Astrocyte (in vitro differentiated cells and primary cell): ENCODE data around the gene KRT36. TPM values are rescaled to one million over a fixed set of nuclear protein-coding genes. Genes with fewer than 3 reads are reported as not detected.

ENCODE experiments used
- DNase-seq: peaks from one replicate; pipeline ENCODE4 v3.0.0-alpha.2; 2010; ENCODE audit warnings: low read depth
- FAIRE-seq: peaks from 2 replicates; lab custom pipeline; 2011; peaks lifted over from hg19 to GRCh38; lab: Jason Lieb, UNC
- H2AFZ ChIP-seq: 2 replicates; pipeline ENCODE4 v1.6.0; 2012; ENCODE audit warnings: low read depth, low read length, inconsistent platforms
- H3K27ac ChIP-seq: 2 replicates; pipeline ENCODE4 v1.5.1; 2011; ENCODE audit warnings: low read depth, low read length, inconsistent platforms
- H3K27me3 ChIP-seq: 2 replicates; pipeline ENCODE4 v1.6.0; 2011; ENCODE audit warnings: low read length, inconsistent platforms; ENCODE audit not compliant: insufficient read depth
- H3K36me3 ChIP-seq: 2 replicates; pipeline ENCODE4 v1.5.1; 2011; ENCODE audit warnings: low read length, inconsistent platforms; ENCODE audit not compliant: insufficient read depth
- H3K4me1 ChIP-seq: 2 replicates; pipeline ENCODE4 v1.5.1; 2011; ENCODE audit warnings: low read length, inconsistent platforms; ENCODE audit not compliant: insufficient read depth
- H3K4me2 ChIP-seq: 2 replicates; pipeline ENCODE4 v1.6.0; 2012; ENCODE audit warnings: low read length, inconsistent platforms
- H3K4me3 ChIP-seq: 2 replicates; pipeline ENCODE4 v1.5.1; 2011; ENCODE audit warnings: low read depth, mild to moderate bottlenecking, low read length, inconsistent platforms; ENCODE audit not compliant: insufficient read depth
- H3K79me2 ChIP-seq: 2 replicates; pipeline ENCODE4 v1.6.0; 2012; ENCODE audit warnings: mild to moderate bottlenecking, low read length, inconsistent platforms; ENCODE audit not compliant: insufficient read depth
- H3K9ac ChIP-seq: 2 replicates; pipeline ENCODE4 v1.6.0; 2012; ENCODE audit warnings: mild to moderate bottlenecking, low read length, inconsistent platforms
- H3K9me3 ChIP-seq: 2 replicates; pipeline ENCODE4 v1.5.1; 2012; ENCODE audit warnings: low read depth, mild to moderate bottlenecking, low read length, inconsistent platforms; ENCODE audit not compliant: insufficient read depth
- H4K20me1 ChIP-seq: 2 replicates; pipeline ENCODE4 v1.6.0; 2012; ENCODE audit warnings: low read length, inconsistent platforms; ENCODE audit not compliant: insufficient read depth
- H3K27ac Mint-ChIP-seq: one replicate; pipeline ENCODE4 v1.8.0; 2021; ENCODE audit warnings: mild to moderate bottlenecking, mixed read lengths; ENCODE audit not compliant: unreplicated experiment
- H3K27me3 Mint-ChIP-seq: one replicate; pipeline ENCODE4 v1.8.0; 2021; ENCODE audit warnings: low read depth, mixed read lengths; ENCODE audit not compliant: unreplicated experiment
- H3K36me3 Mint-ChIP-seq: one replicate; pipeline ENCODE4 v1.8.0; 2021; ENCODE audit warnings: low read depth, mixed read lengths; ENCODE audit not compliant: unreplicated experiment
- H3K4me1 Mint-ChIP-seq: one replicate; pipeline ENCODE4 v1.8.0; 2021; ENCODE audit warnings: low read depth, mixed read lengths; ENCODE audit not compliant: unreplicated experiment
- H3K4me3 Mint-ChIP-seq: one replicate; pipeline ENCODE4 v1.8.0; 2021; ENCODE audit warnings: mild to moderate bottlenecking, moderate library complexity, mixed read lengths; ENCODE audit not compliant: unreplicated experiment
- H3K9me3 Mint-ChIP-seq: one replicate; pipeline ENCODE4 v1.8.0; 2021; ENCODE audit warnings: mild to moderate bottlenecking, mixed read lengths; ENCODE audit not compliant: unreplicated experiment
- EZH2 ChIP-seq: IDR thresholded peaks from 2 replicates; pipeline ENCODE4 v1.6.1; 2012; ENCODE audit warnings: mild to moderate bottlenecking, low read length, inconsistent platforms; ENCODE audit not compliant: insufficient read depth
- total RNA-seq: library from RNA; stranded (reverse); gene quantifications from 2 replicates; pipeline ENCODE4 v1.2.1, GENCODE V29; 2021
- TF ChIP-seq, protein P1 (sequence below): IDR thresholded peaks from 2 replicates; pipeline ENCODE4 v1.5.1; 2011; ENCODE audit warnings: low read depth, mild to moderate bottlenecking, inconsistent platforms, low read length, moderate library complexity; ENCODE audit not compliant: insufficient read depth

KRT36 gene
- total RNA-seq, 1 donor from 2014 or later, result not detected

DNA sequence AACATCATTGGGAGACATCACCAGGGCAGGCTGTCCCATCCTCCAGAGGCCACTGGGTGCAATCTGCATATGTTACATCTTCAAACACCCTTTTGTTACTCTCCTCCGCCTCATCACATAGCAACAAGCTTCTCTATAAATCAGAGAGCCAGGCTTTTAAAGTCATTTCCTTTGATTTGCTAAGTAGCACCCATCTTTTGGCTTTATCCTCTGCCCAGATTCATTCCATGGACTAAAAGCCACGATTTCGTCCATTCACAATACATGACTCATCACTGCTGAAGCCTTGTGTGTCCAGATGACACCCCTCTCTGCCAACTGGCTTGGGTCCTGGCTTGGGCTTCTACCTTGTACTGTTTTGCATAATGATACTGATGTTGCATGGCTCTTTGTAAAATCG is 47.0 kb downstream of the KRT36 start:
- H3K27ac Mint-ChIP-seq, result no peak overlapping the region
- no peak overlapping the region for H3K9ac ChIP-seq
- H3K36me3 Mint-ChIP-seq, result no peaks in the 10 kb centered on the region
- H4K20me1 ChIP-seq, result no peaks in the 10 kb centered on the region
- FAIRE-seq (no peak), DNase-seq (peak; percentile 76)
- H3K4me1 Mint-ChIP-seq, result peaks cover 4% of the 10 kb centered on the region
- H3K4me1 ChIP-seq, result peaks cover 6% of the 10 kb centered on the region
- no peak overlapping the region for H3K4me2 ChIP-seq
- H3K79me2 ChIP-seq, result no peaks in the 10 kb centered on the region
- H3K4me3 ChIP-seq, result no peak overlapping the region
- peaks cover 34% of the 10 kb centered on the region for H3K27me3 Mint-ChIP-seq
- no peaks in the 10 kb centered on the region for H3K36me3 ChIP-seq
- TF ChIP-seq, protein P1, sequence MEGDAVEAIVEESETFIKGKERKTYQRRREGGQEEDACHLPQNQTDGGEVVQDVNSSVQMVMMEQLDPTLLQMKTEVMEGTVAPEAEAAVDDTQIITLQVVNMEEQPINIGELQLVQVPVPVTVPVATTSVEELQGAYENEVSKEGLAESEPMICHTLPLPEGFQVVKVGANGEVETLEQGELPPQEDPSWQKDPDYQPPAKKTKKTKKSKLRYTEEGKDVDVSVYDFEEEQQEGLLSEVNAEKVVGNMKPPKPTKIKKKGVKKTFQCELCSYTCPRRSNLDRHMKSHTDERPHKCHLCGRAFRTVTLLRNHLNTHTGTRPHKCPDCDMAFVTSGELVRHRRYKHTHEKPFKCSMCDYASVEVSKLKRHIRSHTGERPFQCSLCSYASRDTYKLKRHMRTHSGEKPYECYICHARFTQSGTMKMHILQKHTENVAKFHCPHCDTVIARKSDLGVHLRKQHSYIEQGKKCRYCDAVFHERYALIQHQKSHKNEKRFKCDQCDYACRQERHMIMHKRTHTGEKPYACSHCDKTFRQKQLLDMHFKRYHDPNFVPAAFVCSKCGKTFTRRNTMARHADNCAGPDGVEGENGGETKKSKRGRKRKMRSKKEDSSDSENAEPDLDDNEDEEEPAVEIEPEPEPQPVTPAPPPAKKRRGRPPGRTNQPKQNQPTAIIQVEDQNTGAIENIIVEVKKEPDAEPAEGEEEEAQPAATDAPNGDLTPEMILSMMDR, result no peak
- no peak for TF ChIP-seq EZH2
- H3K9me3 Mint-ChIP-seq, result peaks cover 1% of the 10 kb centered on the region
- no peaks in the 10 kb centered on the region for H3K27me3 ChIP-seq
- no peak overlapping the region for H3K27ac ChIP-seq
- no peak overlapping the region for H2AFZ ChIP-seq
- H3K4me3 Mint-ChIP-seq, result no peak overlapping the region
- no peaks in the 10 kb centered on the region for H3K9me3 ChIP-seq

DNA sequence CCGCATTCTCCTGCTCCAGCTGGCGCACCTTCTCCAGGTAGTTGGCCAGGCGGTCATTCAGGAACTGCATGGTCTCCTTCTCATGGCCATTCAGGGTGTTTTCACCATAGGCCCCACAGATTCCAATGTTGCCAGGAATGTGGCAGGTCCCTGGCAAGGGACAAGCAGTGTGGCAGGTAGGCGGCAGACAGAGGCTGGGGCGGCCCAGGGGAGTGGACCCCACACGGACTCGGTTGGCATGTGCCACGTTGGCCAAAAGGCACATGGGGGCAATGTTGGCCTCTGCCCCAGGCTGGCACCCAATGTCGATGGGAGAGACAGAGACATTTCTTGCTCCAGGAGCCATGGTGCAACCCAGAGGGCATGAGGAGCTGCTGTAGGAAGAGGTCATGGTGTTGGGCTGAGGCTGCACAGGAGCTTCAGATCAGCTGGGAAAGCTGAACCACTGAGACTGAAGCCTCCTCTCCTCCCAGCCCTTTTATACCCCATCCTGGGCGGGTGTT is 49.1 kb downstream of the KRT36 start, which contains the start of gene KRT38:
KRT38 (minus strand) TSS at position 453 of the 503 bp plus-strand sequence; CDS start at position 391, 62 bp downstream.
- no peak for FAIRE-seq
- no peak for DNase-seq
- H3K27ac ChIP-seq, result no peak within 1 kb of the TSS
- no peaks in the 10 kb centered on the region for H3K36me3 ChIP-seq
- H3K4me1 ChIP-seq, result no peaks in the 10 kb centered on the region
- no peaks in the 10 kb centered on the region for H3K79me2 ChIP-seq
- peaks cover 1% of the 10 kb centered on the region for H3K4me1 Mint-ChIP-seq
- H3K9ac ChIP-seq, result no peak within 1 kb of the TSS
- H3K27me3 Mint-ChIP-seq, result peaks cover 45% of the 10 kb centered on the region
- H3K4me2 ChIP-seq, result no peak within 1 kb of the TSS
- no peak within 1 kb of the TSS for H3K4me3 Mint-ChIP-seq
- peaks cover 1% of the 10 kb centered on the region for H3K9me3 Mint-ChIP-seq
- H3K36me3 Mint-ChIP-seq, result no peaks in the 10 kb centered on the region
- no peak within 1 kb of the TSS for H3K27ac Mint-ChIP-seq
- no peaks in the 10 kb centered on the region for H3K27me3 ChIP-seq
- H2AFZ ChIP-seq, result no peak within 1 kb of the TSS
- H3K4me3 ChIP-seq, result no peak within 1 kb of the TSS
- TF ChIP-seq EZH2, result no peak
- TF ChIP-seq, protein P1, result no peak
- no peaks in the 10 kb centered on the region for H3K9me3 ChIP-seq
- no peaks in the 10 kb centered on the region for H4K20me1 ChIP-seq

DNA sequence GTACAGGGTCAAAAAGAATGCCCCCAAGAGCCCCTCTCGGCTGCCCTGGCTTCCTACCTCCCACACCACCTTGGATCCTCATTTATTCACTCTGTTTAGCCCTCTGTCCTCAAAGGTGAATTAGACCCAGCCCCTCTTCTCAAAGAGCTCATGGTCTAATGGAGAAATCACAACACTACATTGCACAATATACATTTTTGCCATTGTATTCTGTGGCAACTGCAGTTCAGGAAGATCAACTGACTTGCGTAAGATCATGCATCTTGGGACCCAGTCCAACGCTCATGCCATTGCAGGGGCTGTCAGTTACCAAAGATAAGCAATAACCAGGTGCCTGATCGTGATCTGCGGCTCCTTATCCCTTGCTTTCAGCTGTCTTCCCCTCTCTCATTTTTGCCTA is 50.3 kb downstream of the KRT36 start:
- TF ChIP-seq, protein P1, result no peak
- TF ChIP-seq EZH2, result no peak
- no peaks in the 10 kb centered on the region for H4K20me1 ChIP-seq
- FAIRE-seq (no peak), DNase-seq (no peak)
- Mint-ChIP-seq H3K4me1 (peaks cover 1% of the 10 kb centered on the region), H3K9me3 (no peaks in the 10 kb centered on the region), H3K36me3 (no peaks in the 10 kb centered on the region), H3K27me3 (peaks cover 44% of the 10 kb centered on the region), H3K27ac (no peak overlapping the region), H3K4me3 (no peak overlapping the region)
- no peaks in the 10 kb centered on the region for H3K9me3 ChIP-seq
- H3K27me3 ChIP-seq, result no peaks in the 10 kb centered on the region
- H3K27ac ChIP-seq, result no peak overlapping the region
- no peak overlapping the region for H3K4me2 ChIP-seq
- H3K4me3 ChIP-seq, result no peak overlapping the region
- H3K9ac ChIP-seq, result no peak overlapping the region
- no peak overlapping the region for H2AFZ ChIP-seq
- no peaks in the 10 kb centered on the region for H3K79me2 ChIP-seq
- no peaks in the 10 kb centered on the region for H3K36me3 ChIP-seq
- H3K4me1 ChIP-seq, result no peaks in the 10 kb centered on the region
